ENCODE measurements around the gene GAS7.

DNA sequence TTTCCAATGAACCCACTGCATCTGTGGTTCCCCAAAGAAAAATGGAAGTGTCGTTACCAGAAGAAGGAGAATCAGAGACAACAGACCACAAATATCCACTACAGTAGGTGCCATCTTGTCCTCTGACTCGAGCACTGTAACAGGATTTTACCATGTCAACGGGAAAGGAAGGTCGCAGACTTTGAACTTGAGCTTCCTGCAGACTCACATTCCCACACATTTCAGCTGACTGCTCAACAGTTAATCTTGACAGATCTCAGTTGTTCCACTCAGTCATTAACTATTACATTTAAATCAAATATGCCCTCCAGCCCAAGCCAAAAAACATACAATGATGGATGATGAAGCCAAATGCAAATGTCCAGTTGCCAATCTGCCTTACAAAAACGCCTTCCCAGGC, 37.0 kb downstream of the GAS7 start:
- TF ChIP-seq EZH2 (IDR thresholded peaks at IDR 0.05) (no peak), POLR2AphosphoS5 (IDR thresholded peaks at IDR 0.05; ENCODE audit: borderline replicate concordance, low read depth, low read length) (no peak)
